PC-9 (cell line): ENCODE results near the gene LMBR1L. TPM values are rescaled to one million over a fixed set of nuclear protein-coding genes. Genes with fewer than 3 reads are reported as not detected.

ENCODE experiments used
- BruUV-seq: library from RNA; stranded (reverse); fragments of 400-500 nt; replicated peaks from 2 replicates; lab custom pipeline; 2021; lab: Mats Ljungman, UMichigan
- CTCF ChIA-PET: fragments of 300-600 bp; sonication (Branson Sonifier 250); formaldehyde crosslinking; loops from one replicate; lab custom pipeline; 2022; ENCODE audit warnings: antibody characterized with exemption; lab: Charles Lee
- POLR2A ChIA-PET: fragments of 300-600 bp; sonication (Branson Sonifier 250); formaldehyde crosslinking; loops from one replicate; lab custom pipeline; 2022; ENCODE audit warnings: antibody characterized with exemption; ENCODE audit not compliant: unreplicated experiment; lab: Charles Lee
- DNase-seq, 2 experiments: peaks; one replicate each; pipeline versions ENCODE4 v3.0.0 to v3.0.0-alpha.2; 2015 to 2022; ENCODE audit warnings: mixed read lengths in 1 of 2
- H2AFZ ChIP-seq: fragments of 200-600 bp; sonication (generic); 2 replicates; pipeline ENCODE4 v1.8.1; 2017; ENCODE audit warnings: antibody characterized with exemption
- H3F3A ChIP-seq: fragments of 200-600 bp; sonication (generic); 2 replicates; pipeline ENCODE4 v1.8.1; 2017; ENCODE audit warnings: antibody characterized with exemption, mild to moderate bottlenecking, low read depth; ENCODE audit not compliant: insufficient read depth
- H3K27ac ChIP-seq: fragments of 200-600 bp; sonication (generic); 2 replicates; pipeline ENCODE4 v1.6.1; 2016; ENCODE audit warnings: mixed run types
- H3K27me3 ChIP-seq: fragments of 200-600 bp; sonication (generic); 2 replicates; pipeline ENCODE4 v1.6.1; 2016; ENCODE audit warnings: low read depth, mixed run types; ENCODE audit not compliant: insufficient read depth
- H3K36me3 ChIP-seq: fragments of 200-600 bp; sonication (generic); 2 replicates; pipeline ENCODE4 v1.6.1; 2016; ENCODE audit warnings: low read depth, mixed run types
- H3K4me1 ChIP-seq: fragments of 200-600 bp; sonication (generic); replicated peaks from 2 replicates; pipeline ENCODE4 v1.6.1; 2016; ENCODE audit warnings: mixed run types; ENCODE audit not compliant: insufficient read depth
- H3K4me2 ChIP-seq: fragments of 200-600 bp; sonication (generic); 2 replicates; pipeline ENCODE4 v1.6.1; 2017; ENCODE audit warnings: mixed run types
- H3K4me3 ChIP-seq: fragments of 200-600 bp; sonication (generic); 2 replicates; pipeline ENCODE4 v1.6.1; 2016; ENCODE audit warnings: mixed run types
- H3K79me2 ChIP-seq: fragments of 200-600 bp; sonication (generic); 2 replicates; pipeline ENCODE4 v1.6.1; 2017; ENCODE audit warnings: low read depth, mixed run types
- H3K9me2 ChIP-seq: fragments of 200-600 bp; sonication (generic); 2 replicates; pipeline ENCODE4 v1.8.1; 2017; ENCODE audit warnings: mild to moderate bottlenecking; ENCODE audit not compliant: insufficient read depth
- H3K9me3 ChIP-seq: fragments of 200-600 bp; sonication (generic); 2 replicates; pipeline ENCODE4 v1.8.1; 2016; ENCODE audit warnings: low read depth; ENCODE audit not compliant: insufficient read depth
- H4K20me1 ChIP-seq: fragments of 200-600 bp; sonication (generic); 2 replicates; pipeline ENCODE4 v1.8.1; 2017; ENCODE audit not compliant: insufficient read depth
- EZH2 ChIP-seq: fragments of 200-600 bp; sonication (generic); IDR thresholded peaks from 2 replicates; pipeline ENCODE4 v1.8.0; 2017; ENCODE audit warnings: antibody characterized with exemption, low read depth
- intact Hi-C: fragments of 100-400 bp; cut with micrococcal nuclease; formaldehyde crosslinking; loops from one replicate; pipeline ENCODE4 v1.10.0; 2022; ENCODE audit not compliant: unreplicated experiment
- total RNA-seq: library from RNA; stranded (reverse); gene quantifications from 2 replicates; pipeline ENCODE4 v1.2.3, GENCODE V29; 2021
- TF ChIP-seq, protein P1 (sequence below): fragments of 200-600 bp; sonication (generic); conservative IDR thresholded peaks from 2 replicates; pipeline ENCODE4 v1.6.1; 2017; ENCODE audit warnings: mixed run types, antibody characterized with exemption, mild to moderate bottlenecking, moderate library complexity

The LMBR1L gene
- total RNA-seq, 1 experiment from 2014 or later = 53.9 TPM

- intact Hi-C loops = no loop called here
- no peak for DNase-seq
- no peaks in the 10 kb centered on the region for H3K9me3 ChIP-seq
- no peak for TF ChIP-seq EZH2
- TF ChIP-seq, protein P1, sequence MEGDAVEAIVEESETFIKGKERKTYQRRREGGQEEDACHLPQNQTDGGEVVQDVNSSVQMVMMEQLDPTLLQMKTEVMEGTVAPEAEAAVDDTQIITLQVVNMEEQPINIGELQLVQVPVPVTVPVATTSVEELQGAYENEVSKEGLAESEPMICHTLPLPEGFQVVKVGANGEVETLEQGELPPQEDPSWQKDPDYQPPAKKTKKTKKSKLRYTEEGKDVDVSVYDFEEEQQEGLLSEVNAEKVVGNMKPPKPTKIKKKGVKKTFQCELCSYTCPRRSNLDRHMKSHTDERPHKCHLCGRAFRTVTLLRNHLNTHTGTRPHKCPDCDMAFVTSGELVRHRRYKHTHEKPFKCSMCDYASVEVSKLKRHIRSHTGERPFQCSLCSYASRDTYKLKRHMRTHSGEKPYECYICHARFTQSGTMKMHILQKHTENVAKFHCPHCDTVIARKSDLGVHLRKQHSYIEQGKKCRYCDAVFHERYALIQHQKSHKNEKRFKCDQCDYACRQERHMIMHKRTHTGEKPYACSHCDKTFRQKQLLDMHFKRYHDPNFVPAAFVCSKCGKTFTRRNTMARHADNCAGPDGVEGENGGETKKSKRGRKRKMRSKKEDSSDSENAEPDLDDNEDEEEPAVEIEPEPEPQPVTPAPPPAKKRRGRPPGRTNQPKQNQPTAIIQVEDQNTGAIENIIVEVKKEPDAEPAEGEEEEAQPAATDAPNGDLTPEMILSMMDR = no peak
- peaks cover 25% of the 10 kb centered on the region for H3K4me1 ChIP-seq
- peaks cover 25% of the 10 kb centered on the region; the same call in 1 of the 2 replicates for H3F3A ChIP-seq
- POLR2A ChIA-PET = no interaction called here
- H4K20me1 ChIP-seq = no peaks in the 10 kb centered on the region
- H3K9me2 ChIP-seq = no peaks in the 10 kb centered on the region
- no peak overlapping the region for H3K4me3 ChIP-seq
- BruUV-seq = no TSS peak
- H3K27me3 ChIP-seq = peaks cover 23% of the 10 kb centered on the region
- H2AFZ ChIP-seq = no peak overlapping the region
- CTCF ChIA-PET = interaction anchor here (1.0 to 1.2 kb wide), 2 partner anchors 13 to 28 kb away, joined by 3 to 4 read pairs; no protein-coding TSS in a partner anchor
- H3K36me3 ChIP-seq = no peaks in the 10 kb centered on the region
- no peaks in the 10 kb centered on the region for H3K79me2 ChIP-seq
- peak overlapping the region; percentile 35 for H3K4me2 ChIP-seq
- no peak overlapping the region for H3K27ac ChIP-seq
Measured at GRCh38 chr12:49091836-49092085, 18.9 kb downstream of the LMBR1L start.

GRCh38 chr12:49091056-49091835 is 19.4 kb downstream of the LMBR1L start:
- no peak for TF ChIP-seq EZH2
- TF ChIP-seq, protein P1 = no peak
- ChIA-PET POLR2A (no interaction called here), CTCF (interaction anchor here (1.2 kb wide), 1 partner anchor 14 kb away, joined by 3 read pairs; no protein-coding TSS in a partner anchor)
- intact Hi-C loops = no loop called here
- Histone ChIP-seq H3K9me3 (no peaks in the 10 kb centered on the region), H3F3A (peaks cover 25% of the 10 kb centered on the region; the same call in 1 of the 2 replicates), H3K79me2 (no peaks in the 10 kb centered on the region), H3K27ac (no peak overlapping the region), H3K4me3 (no peak overlapping the region), H3K36me3 (no peaks in the 10 kb centered on the region), H3K27me3 (peaks cover 23% of the 10 kb centered on the region), H2AFZ (no peak overlapping the region), H4K20me1 (no peaks in the 10 kb centered on the region), H3K4me2 (peak overlapping the region; percentile 35), H3K9me2 (no peaks in the 10 kb centered on the region), H3K4me1 (peaks cover 25% of the 10 kb centered on the region)
- DNase-seq = no peak
- no TSS peak for BruUV-seq

DNA sequence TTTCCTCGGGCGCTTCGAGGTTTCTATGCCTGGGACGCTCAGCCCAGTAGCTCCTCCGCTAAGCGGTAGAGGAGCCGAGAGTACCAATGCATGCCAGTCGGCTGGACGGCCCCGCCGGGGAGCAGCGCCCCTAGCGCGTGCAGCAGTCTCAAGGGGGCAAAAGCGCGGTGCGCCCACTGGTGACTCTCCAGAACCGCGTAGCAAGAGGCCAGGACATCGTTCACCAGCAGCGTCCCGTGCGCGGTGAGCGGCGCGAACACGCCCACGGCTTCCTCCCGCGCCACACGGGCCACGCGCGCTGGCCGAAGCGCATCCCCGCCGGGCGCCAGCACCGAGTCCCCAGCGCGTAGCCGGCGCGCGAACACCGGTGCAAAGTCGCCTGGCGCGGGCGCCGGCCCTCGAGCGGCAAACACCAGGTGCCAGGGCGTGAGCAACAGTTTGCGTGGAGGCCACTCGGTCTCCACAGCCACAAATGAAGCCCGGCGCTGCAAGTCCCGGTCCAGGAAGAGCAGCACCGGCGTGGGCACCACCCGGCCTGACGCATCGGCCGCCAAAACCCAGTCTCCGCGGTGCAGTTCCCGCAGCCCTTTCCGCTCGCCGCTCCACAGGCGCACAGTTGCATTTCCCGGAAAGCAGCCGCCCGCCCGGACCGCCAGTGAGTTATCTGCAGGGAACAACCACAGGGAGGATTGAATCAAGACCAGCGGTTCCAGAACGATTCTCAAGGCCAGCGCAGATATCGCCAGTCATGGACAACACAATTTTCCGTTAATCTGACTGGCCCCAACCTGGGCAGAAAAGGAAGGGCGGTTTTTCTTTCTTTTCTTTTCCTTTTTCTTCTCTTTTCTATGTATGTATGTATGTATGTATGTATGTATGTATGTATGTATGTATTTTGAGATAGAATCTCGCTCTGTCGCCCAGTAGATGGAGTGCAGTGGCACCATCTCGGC is 20.6 kb downstream of the LMBR1L start:
- H3K27ac ChIP-seq = no peak overlapping the region
- H3F3A ChIP-seq = peaks cover 16% of the 10 kb centered on the region; the same call in 1 of the 2 replicates
- H3K79me2 ChIP-seq = no peaks in the 10 kb centered on the region
- no peaks in the 10 kb centered on the region for H3K36me3 ChIP-seq
- no peaks in the 10 kb centered on the region for H4K20me1 ChIP-seq
- peaks cover 23% of the 10 kb centered on the region for H3K27me3 ChIP-seq
- peaks cover 25% of the 10 kb centered on the region for H3K4me1 ChIP-seq
- no peak overlapping the region for H3K4me3 ChIP-seq
- H3K9me2 ChIP-seq = no peaks in the 10 kb centered on the region
- no TSS peak for BruUV-seq
- ChIA-PET CTCF (interaction anchor here (2.1 to 2.4 kb wide), 3 partner anchors 9 to 31 kb away, joined by 15 to 26 read pairs (median 25); no protein-coding TSS in a partner anchor), POLR2A (no interaction called here)
- intact Hi-C loops = loop anchor here (2.0 kb wide), 1 partner anchor 145 kb away; no protein-coding TSS in a partner anchor
- H3K4me2 ChIP-seq = no peak overlapping the region
- no peaks in the 10 kb centered on the region for H3K9me3 ChIP-seq
- TF ChIP-seq, protein P1 = no peak
- no peak for TF ChIP-seq EZH2
- no peak overlapping the region for H2AFZ ChIP-seq
- no peak for DNase-seq
